HPDE6-E6E7 (cell line): ENCODE measurements around the gene KRTCAP2.

Experiments used
- DNase-seq: peaks from one replicate; pipeline ENCODE4 v3.0.0; 2011; ENCODE audit warnings: missing footprints; ENCODE audit errors: extremely low spot score

Gene KRTCAP2

GRCh38 chr1:155183775-155184221, 10.7 kb upstream of the KRTCAP2 start:
- no peak for DNase-seq

GRCh38 chr1:155182052-155182550, 9.0 kb upstream of the KRTCAP2 start:
- no peak for DNase-seq

GRCh38 chr1:155181371-155182051, 8.4 kb upstream of the KRTCAP2 start:
- no peak for DNase-seq

- DNase-seq: no peak
These were observed 6.3 kb upstream of the KRTCAP2 start for GRCh38 chr1:155179112-155180031.

GRCh38 chr1:155178441-155179111, 5.5 kb upstream of the KRTCAP2 start:
- no peak for DNase-seq

- DNase-seq: no peak
These were observed 4.8 kb upstream of the KRTCAP2 start for GRCh38 chr1:155177918-155178281.

GRCh38 chr1:155177192-155177917, 4.3 kb upstream of the KRTCAP2 start:
- DNase-seq: no peak

- DNase-seq: peak; percentile 88
These were observed 3.5 kb upstream of the KRTCAP2 start for GRCh38 chr1:155176544-155177071.

GRCh38 chr1:155175927-155176371, 2.8 kb upstream of the KRTCAP2 start:
- no peak for DNase-seq

GRCh38 chr1:155175281-155175926, 2.3 kb upstream of the KRTCAP2 start:
- DNase-seq: no peak

- no peak for DNase-seq
These were observed 1.5 kb upstream of the KRTCAP2 start for GRCh38 chr1:155174324-155175280.

GRCh38 chr1:155173478-155174323, 597 bp upstream of the KRTCAP2 start, which contains the start of gene TRIM46:
Gene TRIM46, plus strand, starts transcription at chr1:155173849. Its CDS starts 118 bp downstream, at chr1:155173967.
- DNase-seq: no peak

- DNase-seq: no peak
These were observed 1.0 kb downstream of the KRTCAP2 start for GRCh38 chr1:155171836-155172731.

GRCh38 chr1:155170806-155171205, 2.3 kb downstream of the KRTCAP2 start:
- no peak for DNase-seq

GRCh38 chr1:155170101-155170785, 2.9 kb downstream of the KRTCAP2 start:
- DNase-seq: no peak

GRCh38 chr1:155169541-155169940, 3.6 kb downstream of the KRTCAP2 start:
- no peak for DNase-seq
